NCI-H1436 (cell line): Measurements from ENCODE around the gene PRPSAP1.

Experiments used
- DNase-seq: peaks from one replicate; lab custom pipeline; 2025; lab: John Stamatoyannopoulos, UW

Gene PRPSAP1

GRCh38 chr17:76353599-76354316 lies at the start of gene PRPSAP1:
Gene PRPSAP1, minus strand, starts transcription at chr17:76353916. Its CDS starts 213 bp downstream, at chr17:76353703.
- DNase-seq = peak; percentile 92

- DNase-seq = no peak
These were observed 49.0 kb upstream of the PRPSAP1 start for GRCh38 chr17:76402711-76403110.

- DNase-seq = no peak
These were observed 45.8 kb upstream of the PRPSAP1 start for GRCh38 chr17:76399175-76400172.

GRCh38 chr17:76398523-76399174 lies 44.9 kb upstream of the PRPSAP1 start:
- no peak for DNase-seq

- DNase-seq = peak; percentile 78
These were observed 44.2 kb upstream of the PRPSAP1 start for GRCh38 chr17:76397687-76398522.

GRCh38 chr17:76397184-76397583 lies 43.5 kb upstream of the PRPSAP1 start:
- DNase-seq = no peak

- no peak for DNase-seq
These were observed 42.3 kb upstream of the PRPSAP1 start for GRCh38 chr17:76395980-76396379.

GRCh38 chr17:76394166-76394565 lies 40.5 kb upstream of the PRPSAP1 start:
- no peak for DNase-seq

GRCh38 chr17:76391200-76391715 lies 37.5 kb upstream of the PRPSAP1 start:
- no peak for DNase-seq

- DNase-seq = no peak
These were observed 36.3 kb upstream of the PRPSAP1 start for GRCh38 chr17:76390003-76390421.

- DNase-seq = no peak
These were observed 35.5 kb upstream of the PRPSAP1 start for GRCh38 chr17:76388966-76389888.

- no peak for DNase-seq
These were observed 33.5 kb upstream of the PRPSAP1 start for GRCh38 chr17:76386966-76387765.

GRCh38 chr17:76385892-76386786 lies 32.4 kb upstream of the PRPSAP1 start:
- DNase-seq = peak; percentile 74

GRCh38 chr17:76384987-76385891 lies 31.5 kb upstream of the PRPSAP1 start:
- no peak for DNase-seq

- no peak for DNase-seq
These were observed 30.7 kb upstream of the PRPSAP1 start, which contains the start of gene SPHK1 for GRCh38 chr17:76384222-76384986. Gene SPHK1, plus strand, starts transcription at chr17:76384609. Its CDS starts 1,036 bp downstream, at chr17:76385645.

- DNase-seq = no peak
These were observed 30.0 kb upstream of the PRPSAP1 start for GRCh38 chr17:76383546-76384221.
